ENCODE measurements around the gene CHAF1A. TPM values are rescaled to one million over a fixed set of nuclear protein-coding genes. Genes with fewer than 3 reads are reported as not detected.

The CHAF1A gene
- total RNA-seq, result 6.8 and 13.8 TPM in 2 replicates

DNA sequence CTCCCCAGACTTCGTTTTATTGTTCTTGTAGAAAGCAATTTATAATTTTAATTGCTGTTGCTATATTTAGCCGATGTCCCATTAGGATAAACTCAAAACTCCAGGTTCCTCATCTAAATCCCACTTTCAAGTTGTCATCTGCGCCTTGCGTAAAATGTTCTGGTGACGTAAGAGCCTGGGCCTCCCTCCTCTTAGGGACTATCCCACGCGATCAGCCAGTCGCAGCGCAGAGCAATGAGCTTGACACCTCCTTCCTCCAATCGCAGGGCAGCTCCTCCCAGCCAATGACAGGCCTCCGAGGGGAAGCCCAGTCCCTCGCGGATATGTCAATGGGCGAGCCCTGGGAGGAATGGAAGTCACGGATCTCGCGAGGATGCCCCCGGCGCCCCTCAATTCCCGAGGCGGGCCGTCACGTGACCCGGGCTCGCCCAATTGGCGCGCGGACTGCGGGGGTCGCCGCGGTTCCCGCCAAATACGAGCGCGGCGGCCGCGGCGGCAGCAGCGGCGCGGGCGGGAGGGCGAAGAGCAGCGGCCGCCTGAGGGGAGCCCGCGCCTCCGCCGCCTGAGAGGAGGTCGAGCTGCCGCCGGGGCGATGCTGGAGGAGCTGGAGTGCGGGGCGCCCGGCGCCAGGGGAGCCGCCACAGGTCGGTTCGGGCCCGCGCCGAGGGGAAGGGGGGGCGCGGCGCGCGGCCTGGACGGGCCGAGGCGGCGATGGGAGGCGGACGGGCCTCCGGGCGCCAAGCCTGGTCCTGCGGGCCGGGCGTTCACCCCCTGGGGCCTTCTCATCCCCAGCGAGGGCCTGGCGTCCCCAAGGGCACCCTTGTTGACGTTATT lies at the start of gene CHAF1A:
CHAF1A (plus strand) TSS at position 470 of the 834 bp plus-strand sequence; CDS start at position 593, 123 bp downstream.
- TF ChIP-seq, protein P1, sequence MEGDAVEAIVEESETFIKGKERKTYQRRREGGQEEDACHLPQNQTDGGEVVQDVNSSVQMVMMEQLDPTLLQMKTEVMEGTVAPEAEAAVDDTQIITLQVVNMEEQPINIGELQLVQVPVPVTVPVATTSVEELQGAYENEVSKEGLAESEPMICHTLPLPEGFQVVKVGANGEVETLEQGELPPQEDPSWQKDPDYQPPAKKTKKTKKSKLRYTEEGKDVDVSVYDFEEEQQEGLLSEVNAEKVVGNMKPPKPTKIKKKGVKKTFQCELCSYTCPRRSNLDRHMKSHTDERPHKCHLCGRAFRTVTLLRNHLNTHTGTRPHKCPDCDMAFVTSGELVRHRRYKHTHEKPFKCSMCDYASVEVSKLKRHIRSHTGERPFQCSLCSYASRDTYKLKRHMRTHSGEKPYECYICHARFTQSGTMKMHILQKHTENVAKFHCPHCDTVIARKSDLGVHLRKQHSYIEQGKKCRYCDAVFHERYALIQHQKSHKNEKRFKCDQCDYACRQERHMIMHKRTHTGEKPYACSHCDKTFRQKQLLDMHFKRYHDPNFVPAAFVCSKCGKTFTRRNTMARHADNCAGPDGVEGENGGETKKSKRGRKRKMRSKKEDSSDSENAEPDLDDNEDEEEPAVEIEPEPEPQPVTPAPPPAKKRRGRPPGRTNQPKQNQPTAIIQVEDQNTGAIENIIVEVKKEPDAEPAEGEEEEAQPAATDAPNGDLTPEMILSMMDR (IDR thresholded peaks at IDR 0.05; ENCODE audit: insufficient read depth, low read length, poor library complexity, severe bottlenecking), result no peak
- peak within 1 kb of the TSS; percentile 87 for H3K4me3 ChIP-seq (ENCODE audit: low read depth, low read length)
- no peaks in the 10 kb centered on the region for H3K27me3 ChIP-seq (ENCODE audit: control insufficient read depth, insufficient read depth, low read length)
- DNase-seq (ENCODE audit: low read depth), result peak; percentile 99
- peaks cover 2% of the 10 kb centered on the region for H3K36me3 ChIP-seq (ENCODE audit: control insufficient read depth, insufficient read depth, low read length)

- DNase-seq (ENCODE audit: low read depth), result no peak
- TF ChIP-seq, protein P1 (IDR thresholded peaks at IDR 0.05; ENCODE audit: insufficient read depth, low read length, poor library complexity, severe bottlenecking), result peak; percentile 84
- no peak overlapping the region for H3K4me3 ChIP-seq (ENCODE audit: low read depth, low read length)
- H3K27me3 ChIP-seq (ENCODE audit: control insufficient read depth, insufficient read depth, low read length), result no peaks in the 10 kb centered on the region
- no peaks in the 10 kb centered on the region for H3K36me3 ChIP-seq (ENCODE audit: control insufficient read depth, insufficient read depth, low read length)
Observed at GRCh38 chr19:4352701-4353121, 49.7 kb upstream of the CHAF1A start.

GRCh38 chr19:4354282-4354681 lies 48.2 kb upstream of the CHAF1A start:
- H3K4me3 ChIP-seq (ENCODE audit: low read depth, low read length), result no peak overlapping the region
- H3K36me3 ChIP-seq (ENCODE audit: control insufficient read depth, insufficient read depth, low read length), result no peaks in the 10 kb centered on the region
- no peaks in the 10 kb centered on the region for H3K27me3 ChIP-seq (ENCODE audit: control insufficient read depth, insufficient read depth, low read length)
- no peak for DNase-seq (ENCODE audit: low read depth)
- TF ChIP-seq, protein P1 (IDR thresholded peaks at IDR 0.05; ENCODE audit: insufficient read depth, low read length, poor library complexity, severe bottlenecking), result no peak

GRCh38 chr19:4354897-4355296 lies 47.5 kb upstream of the CHAF1A start:
- Histone ChIP-seq H3K4me3 (ENCODE audit: low read depth, low read length) (no peak overlapping the region), H3K27me3 (ENCODE audit: control insufficient read depth, insufficient read depth, low read length) (no peaks in the 10 kb centered on the region), H3K36me3 (ENCODE audit: control insufficient read depth, insufficient read depth, low read length) (no peaks in the 10 kb centered on the region)
- TF ChIP-seq, protein P1 (IDR thresholded peaks at IDR 0.05; ENCODE audit: insufficient read depth, low read length, poor library complexity, severe bottlenecking), result no peak
- no peak for DNase-seq (ENCODE audit: low read depth)

GRCh38 chr19:4357095-4357797 lies 45.2 kb upstream of the CHAF1A start:
- Histone ChIP-seq H3K4me3 (ENCODE audit: low read depth, low read length) (no peak overlapping the region), H3K36me3 (ENCODE audit: control insufficient read depth, insufficient read depth, low read length) (peaks cover 2% of the 10 kb centered on the region), H3K27me3 (ENCODE audit: control insufficient read depth, insufficient read depth, low read length) (no peaks in the 10 kb centered on the region)
- TF ChIP-seq, protein P1 (IDR thresholded peaks at IDR 0.05; ENCODE audit: insufficient read depth, low read length, poor library complexity, severe bottlenecking), result no peak
- no peak for DNase-seq (ENCODE audit: low read depth)

Data from kidney epithelial cell (primary cell).